NB4 (cell line): ENCODE measurements around the gene KCNQ1.

Experiments
- DNase-seq: peaks from one replicate; pipeline ENCODE4 v3.0.0; 2010; ENCODE audit warnings: low read depth
- H3K4me3 ChIP-seq: one replicate; pipeline ENCODE4 v1.5.1; 2011; ENCODE audit warnings: mild to moderate bottlenecking, low read depth, low read length, moderate library complexity
- MYC ChIP-seq: IDR thresholded peaks from 2 replicates; pipeline ENCODE4 v1.6.1; 2011; ENCODE audit warnings: low read depth, low read length
- POLR2A ChIP-seq: IDR thresholded peaks from 2 replicates; pipeline ENCODE4 v1.6.1; 2011; ENCODE audit warnings: mild to moderate bottlenecking; ENCODE audit not compliant: insufficient read length; ENCODE audit errors: extremely low read depth
- TF ChIP-seq, protein P1 (sequence below): IDR thresholded peaks from one replicate; pipeline ENCODE4 v1.5.1; 2012; ENCODE audit warnings: low read depth, low read length
- TF ChIP-seq, protein P2 (sequence below): IDR thresholded peaks from 2 replicates; pipeline ENCODE4 v1.6.1; 2011; ENCODE audit warnings: low read depth, low read length

Gene KCNQ1

GRCh38 chr11:2511421-2512369, 66.9 kb downstream of the KCNQ1 start:
- DNase-seq, result no peak
- TF ChIP-seq, protein P1, sequence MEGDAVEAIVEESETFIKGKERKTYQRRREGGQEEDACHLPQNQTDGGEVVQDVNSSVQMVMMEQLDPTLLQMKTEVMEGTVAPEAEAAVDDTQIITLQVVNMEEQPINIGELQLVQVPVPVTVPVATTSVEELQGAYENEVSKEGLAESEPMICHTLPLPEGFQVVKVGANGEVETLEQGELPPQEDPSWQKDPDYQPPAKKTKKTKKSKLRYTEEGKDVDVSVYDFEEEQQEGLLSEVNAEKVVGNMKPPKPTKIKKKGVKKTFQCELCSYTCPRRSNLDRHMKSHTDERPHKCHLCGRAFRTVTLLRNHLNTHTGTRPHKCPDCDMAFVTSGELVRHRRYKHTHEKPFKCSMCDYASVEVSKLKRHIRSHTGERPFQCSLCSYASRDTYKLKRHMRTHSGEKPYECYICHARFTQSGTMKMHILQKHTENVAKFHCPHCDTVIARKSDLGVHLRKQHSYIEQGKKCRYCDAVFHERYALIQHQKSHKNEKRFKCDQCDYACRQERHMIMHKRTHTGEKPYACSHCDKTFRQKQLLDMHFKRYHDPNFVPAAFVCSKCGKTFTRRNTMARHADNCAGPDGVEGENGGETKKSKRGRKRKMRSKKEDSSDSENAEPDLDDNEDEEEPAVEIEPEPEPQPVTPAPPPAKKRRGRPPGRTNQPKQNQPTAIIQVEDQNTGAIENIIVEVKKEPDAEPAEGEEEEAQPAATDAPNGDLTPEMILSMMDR, result no peak
- no peak for TF ChIP-seq MYC
- no peak for TF ChIP-seq POLR2A
- TF ChIP-seq, protein P2, sequence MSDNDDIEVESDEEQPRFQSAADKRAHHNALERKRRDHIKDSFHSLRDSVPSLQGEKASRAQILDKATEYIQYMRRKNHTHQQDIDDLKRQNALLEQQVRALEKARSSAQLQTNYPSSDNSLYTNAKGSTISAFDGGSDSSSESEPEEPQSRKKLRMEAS, result no peak
- no peak overlapping the region for H3K4me3 ChIP-seq

GRCh38 chr11:2512431-2513407, 67.9 kb downstream of the KCNQ1 start:
- no peak for DNase-seq
- no peak overlapping the region for H3K4me3 ChIP-seq

DNA sequence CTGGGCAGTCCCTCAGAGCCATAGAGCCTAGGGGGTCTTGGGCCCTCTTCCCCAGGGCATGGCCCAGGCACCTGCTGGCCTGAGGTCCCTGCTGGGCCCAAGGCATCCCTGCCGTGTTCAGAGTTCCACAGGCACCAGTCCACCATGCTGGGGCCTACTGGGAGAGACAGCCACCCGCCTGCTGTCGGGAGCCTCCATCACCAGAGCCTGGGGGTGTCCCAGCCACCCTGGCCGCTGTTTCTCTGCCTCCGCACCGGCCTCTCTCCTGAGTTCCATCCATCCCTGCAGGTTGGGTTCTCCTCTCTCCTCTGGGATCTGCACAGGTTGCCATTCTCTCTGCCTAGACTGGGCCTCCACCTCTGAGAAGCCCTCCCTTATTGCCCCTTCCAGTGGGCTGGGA, 68.6 kb downstream of the KCNQ1 start:
- H3K4me3 ChIP-seq, result no peak overlapping the region
- no peak for DNase-seq
- TF ChIP-seq, protein P1, result no peak
- TF ChIP-seq, protein P2, result no peak
- TF ChIP-seq POLR2A (no peak), MYC (no peak)

More at GRCh38 chr11:2512431-2513407, 67.9 kb downstream of the KCNQ1 start:
- TF ChIP-seq, protein P2, result no peak
- TF ChIP-seq, protein P1, result no peak
- TF ChIP-seq POLR2A, result no peak
- TF ChIP-seq MYC, result no peak

DNA sequence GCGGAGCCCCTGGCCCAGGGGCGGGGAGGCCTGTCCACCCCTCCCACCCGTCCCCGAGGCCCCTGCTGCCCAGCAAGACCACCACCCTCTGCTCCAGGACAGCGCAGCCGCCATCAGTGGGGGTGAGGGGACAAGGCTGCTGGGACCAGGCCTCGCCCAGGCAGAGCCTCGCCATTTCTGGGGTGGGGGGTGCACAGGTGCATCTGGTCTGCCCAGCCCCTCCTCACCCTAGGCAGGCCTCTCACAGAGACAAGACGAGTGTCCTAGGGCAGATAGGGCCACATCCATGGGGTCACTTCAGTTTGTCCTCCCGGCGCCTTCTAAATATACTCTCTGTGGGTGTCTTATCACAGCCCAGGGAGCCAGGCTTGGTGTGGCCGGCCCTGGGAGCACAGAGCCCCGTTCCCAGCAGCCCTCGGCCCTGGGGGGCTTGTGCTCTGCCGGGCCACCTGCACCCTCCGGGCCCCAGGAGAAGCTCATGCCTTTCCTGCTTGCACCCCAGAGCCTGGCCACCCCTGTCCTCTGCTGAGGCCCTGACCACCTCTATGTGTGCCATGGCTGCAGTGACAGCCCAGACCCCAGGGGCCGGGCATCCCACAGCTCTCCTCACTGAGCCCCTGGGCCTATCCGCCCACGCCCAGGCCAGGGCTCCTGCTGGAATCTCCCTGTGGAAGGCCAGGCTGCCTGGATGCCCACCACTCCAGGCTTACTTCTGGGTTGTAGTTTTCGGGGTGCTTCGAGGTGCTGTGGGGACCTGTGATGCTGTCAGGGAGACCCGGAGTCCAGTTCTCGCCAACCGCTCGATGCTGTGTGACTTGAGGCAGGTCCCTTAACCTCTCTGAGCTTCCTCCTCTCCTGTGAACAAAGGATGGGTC, 70.8 kb downstream of the KCNQ1 start:
- H3K4me3 ChIP-seq, result no peak overlapping the region
- peak; percentile 1 for DNase-seq
- TF ChIP-seq MYC (no peak), POLR2A (no peak)
- TF ChIP-seq, protein P1, result no peak
- TF ChIP-seq, protein P2, result no peak
